SHP77 (cell line): Measurements from ENCODE around the gene TRIB2.
"Not testable (repeated sequence)": the region's sequence is repeated elsewhere in the genome, so short reads cannot be mapped to it uniquely, and the experiment has no call there.

Experiments used
- DNase-seq, 2 experiments: peaks; one replicate each; lab custom pipeline; 2025; lab: John Stamatoyannopoulos, UW

The TRIB2 gene

DNA sequence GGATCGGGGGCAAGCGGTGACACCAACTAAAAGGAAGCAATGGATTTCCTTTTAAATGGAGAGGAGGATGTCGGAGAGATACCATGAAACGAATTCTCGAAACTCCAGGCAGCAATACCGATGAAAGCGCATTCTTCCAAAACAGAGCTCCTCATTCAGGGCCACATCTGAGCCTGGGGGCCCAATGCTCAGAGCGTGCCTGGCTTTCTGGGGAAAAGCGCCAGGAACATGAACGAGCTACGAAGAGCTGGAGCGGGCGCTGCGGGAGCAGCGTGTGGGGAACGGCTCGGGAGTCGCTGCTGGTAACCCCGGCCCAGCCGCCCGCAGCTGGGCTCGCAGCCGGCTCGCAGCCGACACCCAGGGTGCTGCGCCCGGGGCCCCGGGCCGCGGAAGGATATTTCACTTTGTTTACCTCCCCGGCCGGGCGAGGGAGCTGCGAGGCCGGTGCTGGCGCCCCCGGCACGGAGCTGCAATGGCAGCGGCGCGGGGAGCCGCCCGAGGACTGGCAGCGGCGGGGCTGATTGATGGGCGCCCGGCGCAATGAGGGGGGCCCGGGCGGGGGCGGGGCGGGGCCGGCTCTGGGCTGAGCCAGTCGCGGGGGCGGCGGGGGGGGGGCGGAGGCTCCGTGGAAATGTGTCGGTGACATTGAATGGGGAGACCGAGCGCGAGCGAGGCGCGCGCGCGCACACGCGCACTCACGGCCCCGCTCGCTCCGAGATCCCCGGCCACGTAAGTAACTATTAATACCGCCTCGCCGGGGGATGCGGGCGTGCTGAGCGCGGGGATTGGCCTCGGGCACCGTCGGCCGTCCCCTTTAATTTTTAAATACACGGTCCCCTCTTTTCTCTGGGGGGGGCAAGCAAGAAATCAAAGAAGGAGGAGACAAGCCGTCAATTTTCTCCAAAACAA, at the start of gene TRIB2:
Gene TRIB2 (plus strand): TSS at position 655 of the 909 bp plus-strand sequence. CDS start 1,372 bp downstream, outside the sequence.
- peak; percentile 91 to 93 for DNase-seq

DNA sequence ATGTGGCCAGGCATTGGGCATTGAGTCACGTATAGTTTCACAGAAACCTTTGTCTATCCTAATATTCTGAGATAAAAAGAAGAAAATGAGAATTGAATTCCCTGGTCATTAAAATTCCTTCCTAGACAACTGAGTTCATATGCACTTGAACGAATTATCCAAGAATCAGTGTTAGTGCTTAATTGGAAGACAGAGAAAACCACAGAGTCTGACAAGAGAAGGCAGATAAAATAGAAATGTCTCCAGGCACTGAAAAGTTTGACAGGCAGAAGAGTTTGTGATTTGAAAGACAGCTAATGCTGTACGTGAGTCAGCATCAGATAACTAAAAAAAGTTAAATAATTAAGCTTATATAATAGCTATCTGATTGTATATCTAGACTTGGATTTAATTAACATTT, 47.7 kb upstream of the TRIB2 start:
- DNase-seq, result no peak

DNA sequence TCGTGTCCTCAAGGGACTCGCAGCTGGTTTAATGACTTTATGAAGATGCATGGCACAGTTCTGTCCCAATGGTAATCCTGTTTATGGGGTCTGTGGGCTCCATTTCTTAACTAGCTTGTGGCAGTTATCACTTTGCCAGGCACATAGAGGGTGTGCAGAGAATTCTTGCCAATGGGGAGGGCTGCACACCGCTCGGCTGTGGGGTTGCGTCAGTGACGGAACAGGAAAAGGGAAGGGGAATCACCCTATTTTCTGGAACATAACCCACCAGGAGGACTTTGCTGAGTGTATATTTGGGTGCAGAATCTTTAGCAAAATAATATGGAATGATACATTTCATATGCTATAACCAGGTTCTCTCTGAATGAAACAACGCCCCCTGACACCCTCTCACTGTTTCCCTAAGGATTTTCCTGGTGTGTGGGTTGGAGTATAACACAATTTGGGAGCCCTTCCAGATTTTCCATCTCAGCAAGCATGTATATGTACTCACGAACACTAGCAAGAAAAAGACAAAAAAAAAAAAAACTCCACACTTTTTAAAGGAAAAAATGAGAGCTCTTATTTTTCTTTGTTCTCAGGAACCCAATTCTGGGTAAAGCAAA, 43.9 kb upstream of the TRIB2 start:
- no peak for DNase-seq

DNA sequence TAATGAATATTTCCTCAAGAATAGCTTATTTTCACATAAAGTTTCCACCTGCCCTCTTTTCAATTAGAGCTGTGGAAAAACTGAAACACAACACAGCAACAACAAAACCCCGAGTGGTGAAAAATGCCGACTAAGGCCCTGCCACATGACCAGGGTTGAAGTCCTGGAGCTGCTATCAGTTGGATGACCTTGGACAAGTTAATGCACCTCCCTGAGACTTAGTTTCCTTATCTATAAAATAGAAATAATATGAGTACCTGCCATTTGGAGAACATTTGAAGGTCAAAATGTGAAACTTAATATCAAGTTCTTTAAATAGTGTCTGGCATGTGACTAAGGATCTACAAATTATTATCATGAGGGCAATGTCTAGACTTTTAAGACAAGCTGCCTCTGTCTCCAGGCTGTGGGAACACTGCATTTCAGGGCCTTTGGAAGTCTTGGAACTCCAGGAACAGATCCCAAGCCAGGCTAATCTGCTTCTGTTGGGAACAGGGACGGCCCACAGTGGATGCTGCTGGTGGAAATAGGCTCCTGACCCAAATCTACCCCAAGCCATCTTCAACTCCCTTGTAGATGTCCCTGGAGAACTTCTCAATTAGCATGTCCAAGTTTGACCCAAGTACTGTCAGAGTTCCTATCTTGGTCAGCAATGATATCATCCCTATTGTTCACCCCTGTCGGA, 42.0 kb upstream of the TRIB2 start:
- no peak for DNase-seq

DNA sequence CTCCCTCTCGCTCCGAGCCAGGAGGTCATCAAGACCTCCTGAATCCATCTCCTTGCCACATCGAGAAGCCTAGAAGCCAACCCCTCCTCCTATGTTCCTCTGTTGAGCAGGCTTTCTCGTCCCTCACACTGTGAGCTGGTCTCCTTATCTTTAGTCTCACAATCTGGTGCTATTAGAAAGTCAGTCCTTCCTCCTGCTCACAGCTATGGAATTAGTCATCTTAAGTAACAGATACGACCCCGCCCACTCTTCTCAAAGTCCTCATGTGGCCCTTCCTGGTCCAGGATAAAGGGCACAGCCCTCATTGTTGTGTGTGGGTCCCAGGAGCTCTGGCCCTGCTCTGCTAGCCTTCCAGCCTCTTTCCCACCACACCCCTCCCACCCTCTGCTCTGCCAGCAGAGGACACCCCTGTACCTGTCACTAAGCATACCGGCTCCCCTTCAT, 41.4 kb upstream of the TRIB2 start:
- no peak for DNase-seq

DNA sequence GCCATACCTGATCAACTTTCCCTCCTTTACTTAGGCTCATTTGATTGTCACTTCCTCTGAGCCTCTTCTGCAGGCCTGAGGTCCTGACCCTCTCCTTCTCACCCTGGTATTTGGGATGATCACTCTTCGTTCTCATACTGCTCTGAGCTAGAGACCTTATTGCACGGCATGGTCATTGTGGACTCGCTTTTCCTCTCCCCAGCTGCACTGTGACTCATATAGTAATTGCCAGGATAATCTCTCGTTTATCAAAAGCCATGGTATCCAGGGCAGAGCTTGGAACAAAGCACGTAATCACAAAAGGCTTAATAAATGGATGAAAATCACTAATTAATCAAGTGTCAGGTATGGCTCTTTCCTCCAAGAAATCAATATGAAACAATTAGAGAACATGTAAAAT, 40.9 kb upstream of the TRIB2 start:
- no peak for DNase-seq

DNA sequence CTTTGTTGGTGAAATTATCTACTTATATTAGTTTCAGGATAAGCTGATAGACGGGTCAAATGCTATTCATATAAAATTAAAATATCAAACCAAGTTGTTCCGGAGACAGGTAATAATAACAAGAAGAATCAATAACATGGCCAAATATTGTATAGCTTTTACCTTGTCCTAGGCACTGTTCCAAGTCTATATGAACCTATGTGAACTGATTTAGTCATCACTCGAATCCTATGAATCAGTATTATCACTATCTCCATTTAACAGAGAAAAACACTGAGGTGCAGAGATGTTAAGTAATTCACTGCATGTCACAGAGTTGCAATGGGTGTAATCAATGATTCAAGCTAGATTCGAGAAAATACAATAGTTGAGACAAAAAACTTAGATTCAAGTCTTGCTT, 40.0 kb upstream of the TRIB2 start:
- no peak for DNase-seq

DNA sequence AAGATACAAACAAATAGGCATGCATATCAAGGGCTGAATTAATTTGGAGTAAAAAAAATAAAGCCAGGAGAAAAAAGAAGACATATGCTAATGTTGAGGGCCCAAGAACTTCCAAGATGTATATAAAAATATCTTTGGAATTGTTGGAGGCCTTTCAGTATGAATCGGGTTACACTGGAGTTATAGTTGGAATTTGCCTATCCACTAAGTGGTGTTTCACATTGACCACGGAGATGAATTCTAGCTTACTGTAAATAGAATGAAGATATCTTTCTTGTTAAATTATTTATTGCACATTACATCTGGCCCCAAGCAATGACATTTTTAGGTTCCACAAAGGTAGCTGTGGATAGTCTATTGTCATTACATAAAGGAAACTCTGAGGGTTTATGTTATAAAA, 38.5 kb upstream of the TRIB2 start:
- DNase-seq, result no peak

DNA sequence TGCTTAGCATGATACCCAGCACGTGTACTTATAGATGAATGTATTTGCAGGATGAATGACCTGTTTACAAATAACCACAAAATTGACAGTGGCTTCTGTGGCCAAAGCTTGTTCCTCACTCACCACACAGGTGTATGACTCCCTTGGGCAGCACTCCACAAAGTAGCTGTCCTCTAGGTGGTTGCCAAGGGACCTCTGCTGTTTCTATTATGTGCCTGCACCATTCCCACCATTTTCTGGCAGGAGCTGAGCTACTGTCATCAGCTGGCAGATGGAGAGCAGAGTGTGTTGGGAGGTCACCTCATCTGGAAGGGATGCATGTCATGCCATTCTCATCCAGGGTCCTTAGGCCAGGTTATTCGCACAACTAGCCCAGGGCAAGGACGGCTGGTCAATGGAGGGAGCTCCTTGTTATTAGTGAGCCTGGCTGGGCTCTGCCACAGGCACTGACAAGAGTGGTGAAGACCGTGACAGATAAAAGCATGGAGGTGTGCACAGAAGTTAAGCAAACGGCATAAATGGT, 37.1 kb upstream of the TRIB2 start:
- DNase-seq, result no peak

DNA sequence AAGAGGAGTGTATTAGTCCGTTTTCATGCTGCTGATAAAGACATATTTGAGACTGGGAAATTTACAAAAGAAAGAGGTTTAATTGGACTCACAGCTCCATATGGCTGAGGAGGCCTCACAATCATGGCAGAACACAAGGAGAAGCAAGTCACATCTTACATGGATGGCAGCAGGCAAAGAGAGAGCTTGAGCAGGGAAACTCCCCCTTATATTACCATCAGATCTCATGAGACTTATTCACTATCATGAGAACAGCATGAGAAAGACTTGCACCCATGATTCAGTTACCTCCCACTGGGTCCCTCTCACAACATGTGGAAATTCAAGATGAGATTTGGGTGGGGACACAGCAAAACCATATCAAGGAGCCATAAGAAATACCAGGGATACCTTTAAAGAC, 36.6 kb upstream of the TRIB2 start:
- DNase-seq, result not testable (repeated sequence)

DNA sequence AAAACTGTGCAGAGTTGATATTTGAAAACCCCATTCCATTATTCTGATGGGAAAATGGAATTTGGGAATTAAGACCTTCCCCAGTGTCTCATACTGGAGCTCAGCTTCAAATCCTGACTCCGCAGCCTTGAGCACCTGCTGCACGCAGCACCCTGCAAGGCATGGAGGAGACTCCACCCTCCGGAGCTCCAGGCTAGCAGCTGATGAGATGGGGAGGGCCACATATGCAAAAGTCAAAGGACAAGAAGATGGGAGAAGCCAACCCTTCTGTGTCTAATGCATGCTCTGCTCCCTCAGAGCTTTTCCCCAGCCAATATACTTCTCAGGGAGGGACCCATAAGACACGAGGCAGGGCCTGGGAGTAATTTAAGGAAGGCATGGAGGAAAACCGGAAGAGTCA, 34.7 kb upstream of the TRIB2 start:
- no peak for DNase-seq

DNA sequence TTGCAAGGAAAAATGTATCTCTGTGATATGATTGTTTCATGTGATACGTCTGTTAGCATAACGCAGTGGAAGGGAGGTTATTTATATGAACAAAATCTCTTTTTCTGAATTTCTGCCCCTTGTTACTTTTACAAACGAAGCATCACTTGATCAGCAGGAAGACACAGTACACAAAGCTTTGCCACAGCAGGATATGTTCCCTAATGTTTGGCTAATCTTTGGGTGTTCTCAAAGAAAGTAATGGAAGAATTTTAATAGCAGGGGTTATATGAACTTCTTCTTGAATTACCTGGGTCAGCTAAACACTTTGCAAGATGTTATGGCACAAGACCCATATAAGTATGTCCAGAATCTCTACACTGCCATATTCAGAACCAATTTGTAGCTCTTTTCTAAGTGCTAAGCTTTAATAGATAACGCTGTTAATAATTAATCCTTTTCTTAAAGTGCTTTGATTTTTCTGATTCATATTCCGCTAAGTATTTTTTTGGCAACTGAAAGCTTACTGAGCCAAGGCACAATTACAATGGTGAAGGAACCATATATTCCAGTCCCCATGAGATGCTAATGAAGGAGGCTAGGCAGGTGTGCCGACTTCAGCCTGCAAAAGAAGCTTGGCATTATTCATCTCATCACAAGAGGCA, 33.2 kb upstream of the TRIB2 start:
- no peak for DNase-seq

DNA sequence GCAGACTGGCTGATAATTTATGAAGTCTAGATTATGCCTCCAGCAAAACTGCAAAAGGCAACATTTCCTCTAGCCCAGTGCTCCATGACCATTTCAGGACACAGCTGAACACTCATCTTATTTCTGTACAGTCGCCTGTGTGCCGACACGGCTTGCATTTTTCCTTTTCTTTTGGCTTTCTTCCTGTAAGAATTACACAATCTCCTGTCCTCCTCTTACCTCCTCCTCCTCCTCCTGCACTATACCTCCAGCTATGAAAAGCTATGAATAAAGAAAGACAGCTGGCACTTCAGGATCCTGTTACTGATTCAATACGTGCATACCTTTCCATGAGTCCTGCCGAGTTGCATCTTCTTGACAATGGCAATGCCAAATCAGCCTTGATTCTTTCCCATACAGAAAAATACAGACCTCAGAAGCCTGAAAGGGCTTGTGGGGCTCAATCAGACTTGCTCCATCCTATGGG, 32.2 kb upstream of the TRIB2 start:
- DNase-seq, result peak in 1 of 2 experiments; percentile 9

DNA sequence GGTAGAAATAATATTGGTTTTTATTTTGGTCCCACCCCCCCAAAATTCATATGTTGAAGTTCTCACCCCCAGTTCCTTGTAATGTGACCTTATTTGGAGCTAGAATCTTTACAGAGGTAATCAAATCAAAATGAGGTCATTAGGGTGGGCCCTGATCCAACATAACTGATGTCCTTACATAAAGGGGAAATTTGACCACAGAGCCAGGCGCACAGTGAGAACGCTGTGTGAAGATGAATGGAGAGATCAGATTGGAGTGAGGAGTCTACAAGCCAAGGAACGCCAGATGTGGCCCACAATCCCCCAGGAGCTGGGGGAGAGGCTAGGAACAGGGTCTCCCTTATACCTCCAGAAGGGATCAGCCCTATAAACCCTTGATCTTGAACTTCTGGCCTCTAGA, 31.6 kb upstream of the TRIB2 start:
- no peak for DNase-seq

DNA sequence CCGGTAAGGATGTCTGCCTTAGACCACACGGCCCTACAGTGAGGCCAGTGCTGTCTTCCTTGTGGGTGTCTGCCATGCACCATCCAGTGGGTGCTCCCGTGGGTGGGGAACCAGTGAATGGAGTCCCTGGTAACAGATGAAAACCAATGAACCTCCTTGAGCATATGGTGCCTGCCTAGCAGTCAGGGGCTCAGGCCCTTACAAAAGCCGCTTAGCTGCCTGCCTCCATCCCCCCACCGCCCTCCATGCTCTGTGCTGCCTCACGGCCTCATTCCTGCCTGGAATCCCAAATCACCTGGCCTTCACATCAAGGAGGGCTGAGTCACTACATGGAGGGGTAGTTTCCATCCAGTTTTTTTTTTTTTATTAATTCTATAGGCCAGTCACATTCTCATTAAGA, 30.8 kb upstream of the TRIB2 start:
- no peak for DNase-seq

DNA sequence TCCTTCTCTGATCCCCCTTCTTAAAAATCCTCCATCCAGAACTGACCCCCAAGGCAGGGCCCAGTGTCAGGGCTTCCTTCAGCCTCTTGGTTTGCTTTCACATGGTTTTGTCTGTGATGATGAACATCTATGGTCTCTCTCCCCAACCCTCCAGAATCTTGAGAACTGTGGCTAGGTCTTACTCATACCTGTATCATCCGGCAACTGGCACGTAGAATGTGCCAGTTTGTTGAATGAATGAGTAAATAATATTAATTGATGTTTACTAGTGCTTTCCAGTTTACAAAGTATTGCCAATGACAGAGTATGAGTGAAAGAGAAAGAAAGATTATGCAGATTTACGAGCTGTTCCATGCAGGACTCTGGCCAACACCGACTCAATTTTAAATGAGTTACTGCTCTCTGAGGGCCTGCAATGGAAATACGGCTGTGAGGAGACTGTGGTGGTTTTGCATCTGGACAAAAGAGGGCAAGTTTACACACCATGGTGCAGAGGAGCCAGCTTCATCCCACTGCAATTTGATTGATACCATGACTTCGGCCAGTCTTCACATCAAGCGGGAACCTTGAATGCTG, 29.9 kb upstream of the TRIB2 start:
- no peak for DNase-seq

DNA sequence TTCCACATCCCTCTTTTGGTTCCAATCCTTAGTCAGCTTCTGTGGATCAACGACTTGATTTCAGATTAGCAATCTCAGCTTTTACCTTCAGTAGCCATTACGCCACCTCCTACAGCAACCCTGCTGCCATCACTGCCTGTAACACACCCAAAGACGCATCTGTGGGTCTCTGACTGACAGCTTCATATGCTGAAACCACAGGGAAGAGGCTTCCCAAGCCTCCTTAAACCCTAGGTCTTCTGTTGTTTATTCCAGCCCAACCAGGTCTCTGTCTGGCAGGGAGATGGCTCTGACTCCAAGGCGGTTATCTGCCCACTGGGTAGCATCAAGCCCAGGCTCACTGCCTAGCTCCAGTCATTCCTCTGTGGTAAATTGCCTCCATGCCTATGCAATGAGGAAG, 28.6 kb upstream of the TRIB2 start:
- DNase-seq, result no peak

DNA sequence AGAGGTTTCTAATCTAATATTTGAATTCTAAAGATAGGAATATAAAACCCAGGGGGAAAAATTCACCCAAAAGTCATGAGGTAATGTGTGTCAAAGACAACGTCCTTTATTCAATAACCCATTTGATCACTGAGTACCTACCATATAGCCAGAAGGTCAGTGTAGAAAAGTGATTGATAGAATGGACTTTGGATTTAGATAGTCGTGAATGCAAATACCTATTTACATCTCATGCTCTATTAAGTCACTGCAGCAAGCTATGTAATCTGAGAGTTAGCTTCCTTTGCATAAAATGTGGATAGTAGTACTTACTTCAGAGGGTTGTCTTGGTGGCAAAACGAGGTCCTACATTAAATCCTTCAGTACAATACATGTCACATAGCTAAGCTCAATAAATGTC, 27.8 kb upstream of the TRIB2 start:
- DNase-seq, result no peak

DNA sequence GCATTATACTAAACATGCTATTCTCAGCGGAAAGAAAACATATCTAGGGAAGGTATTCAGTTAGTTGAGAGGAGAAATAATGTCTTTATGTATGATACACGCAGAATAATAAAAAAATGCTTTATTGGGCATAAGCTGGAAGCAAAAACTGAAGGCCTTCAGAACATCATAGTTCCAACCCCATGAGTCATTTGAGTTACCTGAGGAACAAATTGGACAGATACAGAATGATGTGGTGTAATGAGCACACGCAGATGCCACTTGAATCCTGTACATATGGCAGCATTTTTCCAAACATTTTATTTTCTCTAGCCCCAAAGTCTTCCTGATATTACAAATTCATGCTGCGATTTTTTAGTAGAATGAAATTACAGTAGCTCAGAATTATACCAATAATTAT, 23.2 kb upstream of the TRIB2 start:
- no peak for DNase-seq

DNA sequence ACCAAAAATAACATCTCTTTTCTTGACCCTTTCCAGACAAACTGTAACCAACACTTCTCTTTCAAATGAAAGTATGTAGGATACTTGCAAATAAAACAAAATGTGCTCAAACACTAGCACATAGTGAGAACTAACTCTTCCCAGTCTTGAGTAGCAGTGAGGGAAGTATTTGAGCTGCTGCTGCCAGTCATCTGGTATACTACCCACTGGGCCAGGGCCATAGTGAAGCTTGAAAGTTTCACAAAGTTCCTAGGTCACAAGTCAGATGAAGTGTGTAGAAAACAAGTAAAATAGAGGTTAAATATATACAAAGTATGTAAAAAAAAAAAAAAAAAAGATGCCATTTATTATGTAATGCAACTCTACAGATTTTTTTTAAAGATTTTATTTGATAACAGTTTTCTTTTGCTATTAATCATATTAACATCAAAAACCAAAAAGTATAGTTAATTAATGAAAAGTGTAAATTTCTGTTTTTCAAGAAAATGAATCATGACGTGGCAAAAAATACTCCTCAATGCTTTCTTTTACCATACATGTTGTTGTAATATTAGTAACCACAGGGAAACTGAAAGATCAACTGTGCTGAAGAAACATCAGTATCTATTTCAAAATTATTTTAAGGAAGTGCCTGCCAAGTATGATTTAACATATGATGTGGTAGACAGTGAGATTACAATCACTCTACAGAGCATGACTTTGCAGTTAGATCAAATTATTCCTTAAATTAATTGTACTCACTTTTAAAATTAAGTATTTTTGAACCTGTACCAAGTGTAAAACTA, 21.6 kb upstream of the TRIB2 start:
- DNase-seq, result no peak

DNA sequence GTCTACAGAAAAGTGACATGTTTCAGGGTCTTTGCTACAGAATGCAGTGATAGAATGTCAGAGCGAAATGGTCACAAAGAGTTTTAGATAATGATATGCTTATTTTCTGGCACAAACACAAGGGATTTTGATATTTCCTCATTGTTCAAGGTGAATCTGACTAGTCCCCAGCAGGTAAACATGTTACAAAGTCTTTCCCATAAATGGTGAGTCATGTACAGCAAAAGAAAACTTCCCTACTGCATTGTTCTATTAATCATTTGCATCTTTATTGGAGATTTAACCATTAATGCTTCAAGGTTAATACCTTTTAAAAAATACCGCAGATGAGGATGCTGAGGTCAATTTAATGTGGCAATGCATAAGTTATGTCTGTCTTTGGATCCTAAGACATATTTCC, 19.1 kb upstream of the TRIB2 start:
- DNase-seq, result no peak
